HUES6 (cell line): Measurements from ENCODE around the gene GDF2.

Experiments
- H3K27ac ChIP-seq: 2 replicates; pipeline ENCODE4 v1.7.0; 2013; ENCODE audit warnings: low read depth, mild to moderate bottlenecking, low read length, inconsistent platforms
- H3K27me3 ChIP-seq: 2 replicates; pipeline ENCODE4 v1.6.1; 2013; ENCODE audit warnings: low read length; ENCODE audit not compliant: control insufficient read depth, insufficient read depth
- H3K36me3 ChIP-seq: 2 replicates; pipeline ENCODE4 v1.6.1; 2013; ENCODE audit warnings: low read length; ENCODE audit not compliant: control insufficient read depth, insufficient read depth
- H3K4me1 ChIP-seq: 2 replicates; pipeline ENCODE4 v1.6.1; 2013; ENCODE audit warnings: low read length; ENCODE audit not compliant: control insufficient read depth, insufficient read depth
- H3K4me3 ChIP-seq: 2 replicates; pipeline ENCODE4 v1.5.1; 2013; ENCODE audit warnings: low read depth, low read length
- H3K9ac ChIP-seq: one replicate; pipeline ENCODE4 v1.6.1; 2013; ENCODE audit warnings: mild to moderate bottlenecking, low read length
- H3K9me3 ChIP-seq: 2 replicates; pipeline ENCODE4 v1.6.1; 2013; ENCODE audit warnings: low read depth, low read length; ENCODE audit not compliant: control insufficient read depth, insufficient read depth

Gene GDF2

DNA sequence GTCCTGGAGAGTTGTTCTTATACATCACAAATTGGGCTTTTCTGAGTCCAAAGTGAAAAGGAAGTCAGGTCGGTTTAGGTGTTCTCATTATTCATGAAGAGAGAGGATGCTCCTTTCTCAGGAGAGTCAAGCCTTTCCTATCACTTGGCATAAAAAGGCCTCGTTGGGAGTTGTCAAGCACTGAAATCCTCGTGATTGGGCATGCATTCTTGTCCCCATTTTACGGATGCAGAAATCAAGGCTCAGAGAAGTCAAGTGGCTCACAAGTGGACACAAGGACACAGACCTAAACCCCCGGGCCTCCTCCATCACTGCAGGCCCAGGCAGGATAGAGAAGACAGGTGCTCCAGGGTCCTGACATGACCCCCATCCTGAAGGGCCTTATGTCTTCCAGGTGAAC, 34.5 kb downstream of the GDF2 start:
- no peak overlapping the region for H3K4me3 ChIP-seq
- H3K4me1 ChIP-seq: peaks cover 3% of the 10 kb centered on the region; the same call in 1 of the 2 replicates
- H3K36me3 ChIP-seq: no peaks in the 10 kb centered on the region
- no peak overlapping the region for H3K27ac ChIP-seq
- H3K9me3 ChIP-seq: no peaks in the 10 kb centered on the region
- no peaks in the 10 kb centered on the region for H3K27me3 ChIP-seq
- H3K9ac ChIP-seq: no peak overlapping the region

DNA sequence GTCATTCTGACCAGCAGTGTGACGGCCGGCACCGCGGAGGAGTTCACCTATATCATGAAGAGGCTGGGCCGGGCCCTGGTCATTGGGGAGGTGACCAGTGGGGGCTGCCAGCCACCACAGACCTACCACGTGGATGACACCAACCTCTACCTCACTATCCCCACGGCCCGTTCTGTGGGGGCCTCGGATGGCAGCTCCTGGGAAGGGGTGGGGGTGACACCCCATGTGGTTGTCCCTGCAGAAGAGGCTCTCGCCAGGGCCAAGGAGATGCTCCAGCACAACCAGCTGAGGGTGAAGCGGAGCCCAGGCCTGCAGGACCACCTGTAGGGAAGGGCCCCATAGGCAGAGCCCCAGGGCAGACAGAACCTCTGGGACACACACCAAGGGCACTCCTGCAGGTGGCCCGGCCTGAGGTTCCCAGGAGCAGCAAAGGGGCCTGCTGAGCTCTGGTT, 34.9 kb downstream of the GDF2 start:
- H3K36me3 ChIP-seq: no peaks in the 10 kb centered on the region
- no peak overlapping the region for H3K4me3 ChIP-seq
- no peaks in the 10 kb centered on the region for H3K27me3 ChIP-seq
- H3K9ac ChIP-seq: no peak overlapping the region
- no peaks in the 10 kb centered on the region for H3K9me3 ChIP-seq
- H3K4me1 ChIP-seq: peaks cover 3% of the 10 kb centered on the region; the same call in 1 of the 2 replicates
- no peak overlapping the region for H3K27ac ChIP-seq

DNA sequence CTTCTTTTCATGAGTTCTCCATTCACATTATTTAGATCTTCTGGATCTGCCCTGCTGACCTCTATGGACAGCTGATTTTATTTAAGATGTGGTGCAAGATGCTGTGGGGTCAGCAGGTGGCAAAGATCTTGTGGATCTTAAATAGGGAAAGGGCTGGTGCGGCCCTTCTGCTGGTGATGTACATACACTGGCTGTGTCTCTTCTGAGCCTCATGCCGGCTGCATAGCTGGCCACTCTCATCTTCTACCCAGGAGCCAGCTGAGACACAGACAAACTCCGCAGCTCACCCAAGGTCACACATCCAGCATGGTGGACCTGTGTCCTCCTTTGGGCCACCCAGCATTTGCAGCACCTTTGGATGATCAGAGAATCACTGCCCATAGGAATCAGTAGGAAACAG, 35.7 kb downstream of the GDF2 start:
- no peaks in the 10 kb centered on the region for H3K27me3 ChIP-seq
- H3K36me3 ChIP-seq: no peaks in the 10 kb centered on the region
- no peak overlapping the region for H3K9ac ChIP-seq
- H3K9me3 ChIP-seq: no peaks in the 10 kb centered on the region
- H3K4me3 ChIP-seq: no peak overlapping the region
- H3K4me1 ChIP-seq: peaks cover 3% of the 10 kb centered on the region; the same call in 1 of the 2 replicates
- H3K27ac ChIP-seq: no peak overlapping the region

DNA sequence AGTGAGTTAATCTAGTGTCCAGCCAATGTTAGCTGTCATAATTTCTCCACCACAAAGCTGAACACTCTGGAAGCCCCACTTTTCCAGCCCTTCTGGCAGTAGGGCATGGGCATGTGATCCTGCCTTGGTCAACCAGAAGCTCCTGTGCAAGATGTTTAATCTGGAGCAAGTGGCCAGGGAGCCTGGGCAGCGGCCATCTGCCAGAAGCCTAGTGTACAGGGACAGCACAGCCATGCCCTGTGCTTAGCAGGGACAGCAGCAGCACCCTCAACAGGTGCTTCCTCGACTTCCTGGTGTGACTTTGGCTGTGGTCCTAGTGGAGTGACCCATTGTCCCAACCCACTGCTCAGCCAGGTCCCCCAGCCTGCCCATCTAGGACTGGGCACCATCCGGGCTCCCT, 36.2 kb downstream of the GDF2 start:
- Histone ChIP-seq H3K4me1 (peaks cover 3% of the 10 kb centered on the region; the same call in 1 of the 2 replicates), H3K9me3 (no peaks in the 10 kb centered on the region), H3K9ac (no peak overlapping the region), H3K36me3 (no peaks in the 10 kb centered on the region), H3K27ac (no peak overlapping the region), H3K27me3 (no peaks in the 10 kb centered on the region), H3K4me3 (no peak overlapping the region)

DNA sequence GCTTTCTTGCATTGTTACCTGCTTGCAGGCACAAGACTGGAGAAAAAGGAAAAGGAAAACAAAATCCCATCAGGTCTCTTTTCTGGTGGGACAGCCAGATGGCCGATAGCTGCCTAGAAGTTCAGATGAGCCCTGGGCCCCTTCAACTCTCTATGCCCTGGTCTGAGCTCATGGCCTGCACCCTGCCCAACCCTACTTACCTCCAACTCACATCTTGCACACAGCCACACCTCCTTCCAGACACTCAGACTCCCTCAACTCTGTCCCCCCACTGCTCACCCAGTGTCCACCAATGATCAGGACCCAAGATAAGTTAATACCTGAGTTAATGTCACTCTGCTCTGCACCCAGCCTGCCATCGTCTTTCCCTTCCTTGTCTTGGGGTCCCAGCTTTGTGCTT, 36.8 kb downstream of the GDF2 start:
- Histone ChIP-seq H3K36me3 (no peaks in the 10 kb centered on the region), H3K4me3 (no peak overlapping the region), H3K4me1 (peaks cover 3% of the 10 kb centered on the region; the same call in 1 of the 2 replicates), H3K27me3 (no peaks in the 10 kb centered on the region), H3K9me3 (no peaks in the 10 kb centered on the region), H3K27ac (no peak overlapping the region), H3K9ac (no peak overlapping the region)

DNA sequence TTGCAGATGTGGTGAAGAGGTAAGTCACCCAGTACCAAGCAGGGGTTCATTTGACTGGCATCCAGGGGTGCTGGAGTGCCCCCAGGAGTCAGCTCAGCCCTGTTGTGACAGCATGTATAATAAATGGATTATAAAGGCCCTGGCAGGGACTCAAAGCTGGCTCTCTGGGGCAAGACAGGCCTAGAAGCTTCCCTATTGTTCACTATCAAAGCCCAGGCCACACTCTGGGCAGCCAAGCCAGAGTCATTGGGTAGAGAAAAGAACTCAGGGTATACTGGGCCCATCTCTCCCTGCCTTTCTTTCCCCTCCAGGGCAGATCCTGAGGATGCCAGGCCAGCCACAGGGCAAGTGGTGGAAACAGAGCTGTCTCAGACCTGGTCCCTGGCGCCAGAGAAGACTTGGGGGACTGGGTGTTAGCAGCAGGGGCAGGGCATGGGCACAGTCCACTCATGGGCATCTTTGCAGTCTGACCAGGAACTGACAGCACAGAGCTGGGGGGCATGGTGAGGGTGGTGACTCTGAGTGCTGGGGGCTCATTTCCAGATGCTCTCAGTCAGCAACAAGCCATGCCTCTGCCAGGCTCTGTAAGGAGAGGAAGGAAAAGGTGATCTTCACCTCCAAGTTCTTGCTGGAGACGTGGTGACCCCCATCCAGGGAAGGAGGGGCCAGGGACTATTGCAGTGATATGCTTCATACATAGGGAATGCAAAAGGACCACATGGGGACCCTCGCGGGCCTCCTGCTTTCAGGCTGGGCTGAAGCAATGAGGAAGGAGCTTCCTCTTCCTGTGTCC, 37.6 kb downstream of the GDF2 start:
- Histone ChIP-seq H3K27me3 (no peaks in the 10 kb centered on the region), H3K27ac (no peak overlapping the region), H3K9ac (no peak overlapping the region), H3K4me3 (no peak overlapping the region), H3K36me3 (no peaks in the 10 kb centered on the region), H3K4me1 (peaks cover 9% of the 10 kb centered on the region), H3K9me3 (no peaks in the 10 kb centered on the region)

DNA sequence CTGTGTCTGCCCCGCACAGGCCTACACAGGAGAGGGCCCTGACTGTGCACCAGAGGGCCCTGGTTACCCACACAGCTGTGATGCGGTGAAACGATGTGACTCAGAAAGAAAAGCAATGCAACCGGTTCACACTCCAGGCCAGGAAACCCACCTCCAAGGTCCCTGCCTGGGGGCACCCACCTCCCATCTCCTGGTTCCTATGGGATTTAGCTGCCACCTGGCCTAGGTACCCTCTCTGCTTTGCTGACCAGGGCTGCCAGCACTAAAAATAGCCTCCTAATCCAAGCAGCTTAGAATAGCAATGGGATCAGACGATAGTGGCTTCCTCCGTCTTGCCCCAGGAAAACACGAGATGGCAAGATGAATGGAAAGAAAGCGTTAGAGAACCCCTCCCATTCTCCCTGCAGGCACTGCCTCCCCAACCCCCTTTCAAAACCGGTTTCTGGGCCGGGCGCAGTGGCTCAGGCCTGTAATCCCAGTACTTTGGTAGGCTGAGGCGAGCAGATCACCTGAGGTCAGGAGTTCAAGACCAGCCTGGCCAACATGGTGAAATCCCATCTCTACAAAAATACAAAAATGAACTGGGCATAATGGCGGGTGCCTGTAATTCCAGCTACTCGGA, 38.3 kb downstream of the GDF2 start:
- peaks cover 9% of the 10 kb centered on the region for H3K4me1 ChIP-seq
- H3K4me3 ChIP-seq: no peak overlapping the region
- no peak overlapping the region for H3K9ac ChIP-seq
- H3K36me3 ChIP-seq: no peaks in the 10 kb centered on the region
- no peak overlapping the region for H3K27ac ChIP-seq
- H3K9me3 ChIP-seq: no peaks in the 10 kb centered on the region
- no peaks in the 10 kb centered on the region for H3K27me3 ChIP-seq

DNA sequence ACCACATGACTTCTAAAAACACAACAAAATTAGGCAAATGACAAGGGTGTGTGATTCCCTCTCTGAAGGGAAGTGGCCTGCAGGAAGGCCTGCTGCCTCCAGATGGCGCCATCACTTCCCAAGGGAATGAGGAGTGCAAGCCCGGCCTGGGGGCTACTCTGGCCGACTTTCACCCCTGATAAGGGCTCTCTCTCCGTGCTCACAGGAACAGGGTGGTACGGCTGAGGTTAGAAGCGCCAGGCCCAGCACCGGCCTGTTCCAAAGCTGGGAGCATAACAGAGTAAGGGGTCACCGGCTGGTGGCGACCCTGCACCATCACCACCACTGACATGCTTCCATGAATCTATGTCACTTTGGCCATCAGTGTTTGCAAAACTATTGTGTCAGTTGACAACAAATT, 39.0 kb downstream of the GDF2 start:
- no peak overlapping the region for H3K27ac ChIP-seq
- no peak overlapping the region for H3K9ac ChIP-seq
- peaks cover 9% of the 10 kb centered on the region for H3K4me1 ChIP-seq
- no peak overlapping the region for H3K4me3 ChIP-seq
- no peaks in the 10 kb centered on the region for H3K36me3 ChIP-seq
- no peaks in the 10 kb centered on the region for H3K9me3 ChIP-seq
- H3K27me3 ChIP-seq: no peaks in the 10 kb centered on the region

DNA sequence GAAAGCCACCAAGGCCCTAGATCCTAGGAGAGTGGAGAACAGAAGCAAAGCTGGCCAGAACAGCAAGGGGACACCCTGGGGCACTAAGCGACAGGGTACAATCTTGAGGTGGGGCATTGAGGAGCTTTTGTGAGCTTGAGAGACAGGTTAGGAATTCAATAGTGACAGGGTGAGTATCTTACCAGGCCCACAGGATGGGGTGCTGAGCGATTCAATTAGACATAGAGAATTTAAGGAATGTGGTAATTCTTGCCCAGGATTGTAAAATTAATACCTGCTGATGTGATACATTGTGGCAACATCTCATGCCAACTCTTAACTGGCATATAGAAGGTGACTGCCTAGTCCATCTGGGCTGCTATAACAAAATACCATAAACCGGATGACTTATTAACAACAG, 39.9 kb downstream of the GDF2 start:
- Histone ChIP-seq H3K27me3 (no peaks in the 10 kb centered on the region), H3K9me3 (no peaks in the 10 kb centered on the region), H3K4me1 (peaks cover 9% of the 10 kb centered on the region), H3K4me3 (no peak overlapping the region), H3K36me3 (no peaks in the 10 kb centered on the region), H3K27ac (no peak overlapping the region), H3K9ac (no peak overlapping the region)

DNA sequence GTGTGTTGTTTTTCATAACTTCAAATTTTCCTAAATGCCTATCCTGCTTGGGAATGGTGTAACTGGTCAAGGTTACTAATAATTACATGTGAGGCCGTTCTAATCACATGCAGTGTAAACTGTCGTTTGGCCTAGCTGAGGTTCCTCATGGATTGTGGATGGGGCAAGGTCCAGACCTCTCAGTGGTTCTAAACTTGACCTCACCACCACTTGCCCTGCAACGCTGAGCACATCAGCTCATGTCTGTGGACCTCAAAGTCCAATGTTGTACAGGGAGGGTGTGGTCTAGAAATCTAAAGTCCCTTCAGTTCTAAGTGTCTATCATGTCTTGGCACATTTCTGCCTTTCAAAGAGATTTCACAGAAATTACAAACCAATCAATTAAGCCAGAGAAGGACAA, 41.5 kb downstream of the GDF2 start:
- no peak overlapping the region for H3K4me3 ChIP-seq
- H3K4me1 ChIP-seq: peaks cover 9% of the 10 kb centered on the region
- H3K27ac ChIP-seq: no peak overlapping the region
- no peak overlapping the region for H3K9ac ChIP-seq
- peaks cover 5% of the 10 kb centered on the region; the same call in 1 of the 2 replicates for H3K36me3 ChIP-seq
- H3K27me3 ChIP-seq: no peaks in the 10 kb centered on the region
- H3K9me3 ChIP-seq: no peaks in the 10 kb centered on the region

DNA sequence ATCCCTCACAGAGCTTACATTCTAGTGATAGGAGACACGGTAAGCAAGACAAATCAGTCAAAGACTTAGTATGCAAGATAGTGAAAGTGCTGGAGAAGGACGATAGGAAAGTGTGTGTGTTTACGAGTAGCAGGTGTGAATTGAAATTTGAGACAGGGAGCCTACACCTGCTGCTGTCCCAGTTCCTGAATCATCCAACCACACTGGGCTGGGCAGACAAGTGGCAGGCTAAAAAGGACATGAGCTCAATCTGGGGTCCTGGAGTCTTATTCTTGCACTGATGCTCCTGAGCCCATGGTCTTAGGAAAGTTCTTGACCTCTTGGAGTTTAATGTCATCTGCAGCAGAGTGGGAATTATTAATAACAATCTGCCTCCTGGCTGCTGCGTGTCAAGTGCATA, 42.1 kb downstream of the GDF2 start:
- peaks cover 5% of the 10 kb centered on the region; the same call in 1 of the 2 replicates for H3K36me3 ChIP-seq
- no peak overlapping the region for H3K4me3 ChIP-seq
- H3K9me3 ChIP-seq: no peaks in the 10 kb centered on the region
- H3K9ac ChIP-seq: no peak overlapping the region
- H3K27me3 ChIP-seq: no peaks in the 10 kb centered on the region
- H3K4me1 ChIP-seq: peaks cover 9% of the 10 kb centered on the region
- H3K27ac ChIP-seq: no peak overlapping the region
